Nephron (organoid): Measurements from ENCODE around the gene GLYR1.
"Not testable (repeated sequence)": the region's sequence is repeated elsewhere in the genome, so short reads cannot be mapped to it uniquely, and the experiment has no call there.

Experiments used
- H3K27ac Mint-ChIP-seq, 3 experiments: 2 replicates each; pipeline ENCODE4 v1.8.0; 2020; ENCODE audit warnings: mixed read lengths in 3 of 3, mild to moderate bottlenecking in 2 of 3, moderate library complexity in 1 of 3
- H3K27me3 Mint-ChIP-seq: 2 replicates; pipeline ENCODE4 v1.8.0; 2021; ENCODE audit warnings: low read depth, mild to moderate bottlenecking, moderate library complexity, mixed read lengths
- H3K36me3 Mint-ChIP-seq: 2 replicates; pipeline ENCODE4 v1.8.0; 2020; ENCODE audit warnings: low read depth, mixed read lengths
- H3K4me1 Mint-ChIP-seq: 2 replicates; pipeline ENCODE4 v1.8.0; 2020; ENCODE audit warnings: mixed read lengths
- H3K4me3 Mint-ChIP-seq, 3 experiments: 2 replicates each; pipeline ENCODE4 v1.8.0; 2020; ENCODE audit warnings: mild to moderate bottlenecking in 3 of 3, mixed read lengths in 3 of 3, moderate library complexity in 2 of 3
- H3K9me3 Mint-ChIP-seq: 2 replicates; pipeline ENCODE4 v1.8.0; 2020; ENCODE audit warnings: mixed read lengths
- TF ChIP-seq, protein P1 (sequence below), 3 experiments: fragments of 200-600 bp; sonication (generic); IDR thresholded peaks; one replicate each; pipeline ENCODE4 v1.5.0; 2021; ENCODE audit warnings: antibody characterized with exemption in 3 of 3; ENCODE audit not compliant: unreplicated experiment in 3 of 3

GLYR1 gene

GRCh38 chr16:4787627-4788482, 59.2 kb downstream of the GLYR1 start, which contains the start of gene SEPTIN12:
SEPTIN12 (minus strand) TSS chr16:4788345; CDS start chr16:4787645, 700 bp downstream.
- peak within 1 kb of the TSS in 1 of 3 experiments; percentile 6 for H3K27ac Mint-ChIP-seq
- H3K9me3 Mint-ChIP-seq = no peaks in the 10 kb centered on the region
- H3K36me3 Mint-ChIP-seq = no peaks in the 10 kb centered on the region
- no peak within 1 kb of the TSS for H3K4me3 Mint-ChIP-seq
- TF ChIP-seq, protein P1, sequence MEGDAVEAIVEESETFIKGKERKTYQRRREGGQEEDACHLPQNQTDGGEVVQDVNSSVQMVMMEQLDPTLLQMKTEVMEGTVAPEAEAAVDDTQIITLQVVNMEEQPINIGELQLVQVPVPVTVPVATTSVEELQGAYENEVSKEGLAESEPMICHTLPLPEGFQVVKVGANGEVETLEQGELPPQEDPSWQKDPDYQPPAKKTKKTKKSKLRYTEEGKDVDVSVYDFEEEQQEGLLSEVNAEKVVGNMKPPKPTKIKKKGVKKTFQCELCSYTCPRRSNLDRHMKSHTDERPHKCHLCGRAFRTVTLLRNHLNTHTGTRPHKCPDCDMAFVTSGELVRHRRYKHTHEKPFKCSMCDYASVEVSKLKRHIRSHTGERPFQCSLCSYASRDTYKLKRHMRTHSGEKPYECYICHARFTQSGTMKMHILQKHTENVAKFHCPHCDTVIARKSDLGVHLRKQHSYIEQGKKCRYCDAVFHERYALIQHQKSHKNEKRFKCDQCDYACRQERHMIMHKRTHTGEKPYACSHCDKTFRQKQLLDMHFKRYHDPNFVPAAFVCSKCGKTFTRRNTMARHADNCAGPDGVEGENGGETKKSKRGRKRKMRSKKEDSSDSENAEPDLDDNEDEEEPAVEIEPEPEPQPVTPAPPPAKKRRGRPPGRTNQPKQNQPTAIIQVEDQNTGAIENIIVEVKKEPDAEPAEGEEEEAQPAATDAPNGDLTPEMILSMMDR (IDR thresholded peaks at IDR 0.05; ENCODE audit: unreplicated experiment in 3 of 3) = no peak
- H3K27me3 Mint-ChIP-seq = peaks cover 2% of the 10 kb centered on the region
- no peaks in the 10 kb centered on the region for H3K4me1 Mint-ChIP-seq

DNA sequence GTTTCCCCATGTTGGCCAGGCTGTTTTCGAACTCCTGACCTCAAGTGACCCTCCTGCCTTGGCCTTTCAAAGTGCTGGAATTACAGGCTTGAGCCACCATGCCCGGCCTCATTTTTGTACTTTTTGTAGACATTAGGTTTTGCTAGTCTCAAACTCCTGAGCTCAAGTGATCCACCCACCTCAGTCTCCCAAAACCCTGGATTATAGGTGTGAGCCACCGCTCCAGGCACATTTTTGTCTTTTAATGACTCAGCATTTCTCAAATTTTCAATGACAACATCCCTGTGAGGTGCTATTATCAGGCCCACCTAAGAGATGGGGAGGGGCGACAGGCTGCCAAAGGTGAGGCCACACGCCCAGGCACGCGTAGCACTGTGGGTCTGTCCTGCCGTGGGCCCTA, 60.0 kb downstream of the GLYR1 start:
- H3K4me3 Mint-ChIP-seq = no peak overlapping the region
- H3K4me1 Mint-ChIP-seq = no peaks in the 10 kb centered on the region
- TF ChIP-seq, protein P1 (IDR thresholded peaks at IDR 0.05; ENCODE audit: unreplicated experiment in 3 of 3) = no peak
- no peaks in the 10 kb centered on the region for H3K9me3 Mint-ChIP-seq
- H3K36me3 Mint-ChIP-seq = no peaks in the 10 kb centered on the region
- H3K27ac Mint-ChIP-seq = no peak overlapping the region
- H3K27me3 Mint-ChIP-seq = peaks cover 5% of the 10 kb centered on the region

DNA sequence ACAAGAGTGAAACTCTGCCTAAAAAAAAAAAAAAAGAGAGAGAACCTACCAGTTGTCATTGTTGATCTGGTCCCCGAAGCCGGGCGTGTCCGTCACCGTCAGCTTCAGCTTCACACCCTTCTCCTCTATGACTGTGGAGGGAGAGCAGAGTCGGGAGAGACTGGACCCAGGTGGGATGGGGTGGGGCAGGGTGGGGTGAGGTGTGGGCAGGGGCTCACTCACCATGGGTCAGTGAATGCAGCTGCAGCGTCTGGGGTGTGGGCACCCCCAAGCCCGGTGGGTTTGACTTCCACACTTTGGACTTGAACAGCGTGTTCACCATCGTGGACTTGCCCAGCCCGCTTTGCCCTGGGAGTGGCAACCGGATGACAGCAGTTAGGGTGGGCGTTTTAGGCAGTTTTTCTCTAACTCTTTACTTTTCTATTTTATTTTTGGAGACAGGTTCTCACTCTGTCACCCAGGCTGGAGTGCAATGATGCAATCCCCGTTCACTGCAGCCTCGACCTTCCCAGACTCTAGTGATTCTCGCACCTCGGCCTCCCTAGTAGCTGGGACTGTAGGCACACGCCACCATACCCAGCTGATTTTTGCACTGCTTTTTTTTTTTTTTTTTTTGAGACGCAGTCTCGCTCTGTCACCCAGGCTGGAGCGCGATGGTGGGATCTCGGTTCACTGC, 61.2 kb downstream of the GLYR1 start:
- peaks cover 5% of the 10 kb centered on the region for H3K27me3 Mint-ChIP-seq
- H3K4me3 Mint-ChIP-seq = no peak overlapping the region
- H3K4me1 Mint-ChIP-seq = no peaks in the 10 kb centered on the region
- H3K9me3 Mint-ChIP-seq = no peaks in the 10 kb centered on the region
- no peak overlapping the region for H3K27ac Mint-ChIP-seq
- TF ChIP-seq, protein P1 (IDR thresholded peaks at IDR 0.05; ENCODE audit: unreplicated experiment in 3 of 3) = no peak
- H3K36me3 Mint-ChIP-seq = no peaks in the 10 kb centered on the region

- not testable (repeated sequence) for H3K4me1 Mint-ChIP-seq, H3K4me3 Mint-ChIP-seq, H3K27ac Mint-ChIP-seq, H3K36me3 Mint-ChIP-seq, H3K27me3 Mint-ChIP-seq, H3K9me3 Mint-ChIP-seq
Measured at GRCh38 chr16:4784444-4784987, 62.6 kb downstream of the GLYR1 start.

DNA sequence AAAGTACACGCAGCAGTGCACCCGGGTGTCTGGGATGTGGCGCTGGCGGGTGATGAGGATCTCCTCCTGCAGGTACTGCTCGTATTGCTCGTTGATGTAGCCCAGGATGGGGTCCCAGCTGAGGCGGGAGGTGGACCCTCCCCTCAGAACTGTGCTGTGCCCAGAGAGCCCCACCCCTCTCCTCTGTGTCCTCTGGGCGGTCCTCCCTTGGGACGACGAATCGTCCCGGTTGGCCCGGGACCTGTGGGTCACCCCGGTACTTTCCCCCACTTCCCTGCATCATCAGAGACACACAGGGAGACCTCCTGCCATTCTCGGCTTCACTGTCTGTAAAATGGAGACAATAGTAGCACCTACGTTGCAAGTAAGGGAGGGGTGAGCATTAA, 63.1 kb downstream of the GLYR1 start:
- H3K27ac Mint-ChIP-seq = no peak overlapping the region
- peaks cover 9% of the 10 kb centered on the region for H3K27me3 Mint-ChIP-seq
- H3K4me1 Mint-ChIP-seq = no peaks in the 10 kb centered on the region
- no peaks in the 10 kb centered on the region for H3K36me3 Mint-ChIP-seq
- H3K4me3 Mint-ChIP-seq = no peak overlapping the region
- no peaks in the 10 kb centered on the region for H3K9me3 Mint-ChIP-seq
- TF ChIP-seq, protein P1 (IDR thresholded peaks at IDR 0.05; ENCODE audit: unreplicated experiment in 3 of 3) = no peak

GRCh38 chr16:4783251-4783950, 63.7 kb downstream of the GLYR1 start:
- Mint-ChIP-seq H3K36me3 (no peaks in the 10 kb centered on the region), H3K27ac (no peak overlapping the region), H3K27me3 (peaks cover 9% of the 10 kb centered on the region), H3K9me3 (no peaks in the 10 kb centered on the region), H3K4me1 (no peaks in the 10 kb centered on the region), H3K4me3 (no peak overlapping the region)
- TF ChIP-seq, protein P1 (IDR thresholded peaks at IDR 0.05; ENCODE audit: unreplicated experiment in 3 of 3) = no peak
